ENCODE measurements around the gene SIK3. TPM values are rescaled to one million over a fixed set of nuclear protein-coding genes. Genes with fewer than 3 reads are reported as not detected.

SIK3 gene
- total and polyA plus RNA-seq, 11 donors, result 11.8 to 67.4 (median 38.1) TPM

GRCh38 chr11:116844722-116845121 lies 253.5 kb downstream of the SIK3 start:
- intact Hi-C loops (cut with DNase I), result no loop called here
- Histone ChIP-seq H3K36me3 (peaks cover 0 to 66% (median 60%) of the 10 kb centered on the region in 9 donors), H3K27ac (no peak overlapping the region), H3K4me3 (no peak overlapping the region), H3K27me3 (no peaks in the 10 kb centered on the region), H3K4me1 (peaks cover 0 to 17% (median 5%) of the 10 kb centered on the region in 12 donors), H3K9me3 (no peaks in the 10 kb centered on the region)
- ATAC-seq, result no peak
- no peak for TF ChIP-seq POLR2A (IDR thresholded peaks at IDR 0.05)
- TF ChIP-seq CTCF (IDR thresholded peaks at IDR 0.05), result no peak
- DNase-seq, result no peak
- WGBS, 4 donors, result 57 to 70% (median 62%) methylated on average over 4 of the region's 4 CpGs

GRCh38 chr11:116843661-116844060 lies 254.6 kb downstream of the SIK3 start:
- ATAC-seq (no peak), DNase-seq (no peak)
- WGBS, 4 donors, result 92 to 96% (median 94%) methylated on average over 8 to 9 of the region's 9 CpGs
- H3K36me3 ChIP-seq, result peaks cover 0 to 59% (median 52%) of the 10 kb centered on the region in 9 donors
- no peak overlapping the region for H3K27ac ChIP-seq
- no peaks in the 10 kb centered on the region for H3K27me3 ChIP-seq
- H3K4me3 ChIP-seq, result no peak overlapping the region
- intact Hi-C loops (cut with DNase I), result no loop called here
- peaks cover 0 to 26% (median 5%) of the 10 kb centered on the region in 12 donors for H3K4me1 ChIP-seq
- no peak for TF ChIP-seq CTCF (IDR thresholded peaks at IDR 0.05)
- TF ChIP-seq POLR2A (IDR thresholded peaks at IDR 0.05), result no peak
- no peaks in the 10 kb centered on the region for H3K9me3 ChIP-seq

- ATAC-seq, result no peak
- TF ChIP-seq POLR2A (IDR thresholded peaks at IDR 0.05), result no peak
- TF ChIP-seq CTCF (IDR thresholded peaks at IDR 0.05), result no peak
- whole genome bisulfite sequencing, 4 donors, result 87 to 91% (median 90%) methylated on average over 4 of the region's 4 CpGs
- H3K36me3 ChIP-seq, result peaks cover 0 to 51% (median 46%) of the 10 kb centered on the region in 9 donors
- H3K27me3 ChIP-seq, result no peaks in the 10 kb centered on the region
- no peak for DNase-seq
- H3K4me1 ChIP-seq, result peaks cover 0 to 32% (median 5%) of the 10 kb centered on the region in 12 donors
- intact Hi-C loops (cut with DNase I), result no loop called here
- H3K27ac ChIP-seq, result no peak overlapping the region
- no peaks in the 10 kb centered on the region for H3K9me3 ChIP-seq
- H3K4me3 ChIP-seq, result no peak overlapping the region
Measured at GRCh38 chr11:116842909-116843308, 255.3 kb downstream of the SIK3 start.

- Histone ChIP-seq H3K27ac (no peak overlapping the region), H3K27me3 (no peaks in the 10 kb centered on the region), H3K9me3 (no peaks in the 10 kb centered on the region), H3K4me1 (peaks cover 0 to 40% (median 8%) of the 10 kb centered on the region in 12 donors), H3K36me3 (peaks cover 0 to 43% (median 38%) of the 10 kb centered on the region in 9 donors), H3K4me3 (no peak overlapping the region)
- intact Hi-C loops (cut with DNase I), result no loop called here
- ATAC-seq (no peak), DNase-seq (no peak)
- no peak for TF ChIP-seq CTCF (IDR thresholded peaks at IDR 0.05)
- TF ChIP-seq POLR2A (IDR thresholded peaks at IDR 0.05), result no peak
- 97 to 100% (median 98%) methylated on average over 4 of the region's 4 CpGs for WGBS, 4 donors
Measured at GRCh38 chr11:116842117-116842516, 256.1 kb downstream of the SIK3 start.

Data from heart left ventricle (tissue), 16 donors.